C4-2B (cell line): ENCODE measurements around the gene MDM1.
A peak's percentile ranks its signal among the peaks of the same experiment; 100 is the strongest.

Source experiments
- H3K27ac ChIP-seq: fragments of 450-650 bp; 2 replicates; pipeline ENCODE4 v1.5.1; 2017
- ZFX ChIP-seq: fragments of 450-650 bp; IDR thresholded peaks from 2 replicates; pipeline ENCODE4 v1.6.1; 2017
- TF ChIP-seq, protein P1 (sequence below): fragments of 450-650 bp; conservative IDR thresholded peaks from 2 replicates; pipeline ENCODE4 v1.5.1; 2017; ENCODE audit warnings: mild to moderate bottlenecking

MDM1 gene, protein sequence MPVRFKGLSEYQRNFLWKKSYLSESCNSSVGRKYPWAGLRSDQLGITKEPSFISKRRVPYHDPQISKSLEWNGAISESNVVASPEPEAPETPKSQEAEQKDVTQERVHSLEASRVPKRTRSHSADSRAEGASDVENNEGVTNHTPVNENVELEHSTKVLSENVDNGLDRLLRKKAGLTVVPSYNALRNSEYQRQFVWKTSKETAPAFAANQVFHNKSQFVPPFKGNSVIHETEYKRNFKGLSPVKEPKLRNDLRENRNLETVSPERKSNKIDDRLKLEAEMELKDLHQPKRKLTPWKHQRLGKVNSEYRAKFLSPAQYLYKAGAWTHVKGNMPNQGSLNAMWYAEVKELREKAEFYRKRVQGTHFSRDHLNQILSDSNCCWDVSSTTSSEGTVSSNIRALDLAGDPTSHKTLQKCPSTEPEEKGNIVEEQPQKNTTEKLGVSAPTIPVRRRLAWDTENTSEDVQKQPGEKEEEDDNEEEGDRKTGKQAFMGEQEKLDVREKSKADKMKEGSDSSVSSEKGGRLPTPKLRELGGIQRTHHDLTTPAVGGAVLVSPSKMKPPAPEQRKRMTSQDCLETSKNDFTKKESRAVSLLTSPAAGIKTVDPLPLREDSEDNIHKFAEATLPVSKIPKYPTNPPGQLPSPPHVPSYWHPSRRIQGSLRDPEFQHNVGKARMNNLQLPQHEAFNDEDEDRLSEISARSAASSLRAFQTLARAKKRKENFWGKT

DNA sequence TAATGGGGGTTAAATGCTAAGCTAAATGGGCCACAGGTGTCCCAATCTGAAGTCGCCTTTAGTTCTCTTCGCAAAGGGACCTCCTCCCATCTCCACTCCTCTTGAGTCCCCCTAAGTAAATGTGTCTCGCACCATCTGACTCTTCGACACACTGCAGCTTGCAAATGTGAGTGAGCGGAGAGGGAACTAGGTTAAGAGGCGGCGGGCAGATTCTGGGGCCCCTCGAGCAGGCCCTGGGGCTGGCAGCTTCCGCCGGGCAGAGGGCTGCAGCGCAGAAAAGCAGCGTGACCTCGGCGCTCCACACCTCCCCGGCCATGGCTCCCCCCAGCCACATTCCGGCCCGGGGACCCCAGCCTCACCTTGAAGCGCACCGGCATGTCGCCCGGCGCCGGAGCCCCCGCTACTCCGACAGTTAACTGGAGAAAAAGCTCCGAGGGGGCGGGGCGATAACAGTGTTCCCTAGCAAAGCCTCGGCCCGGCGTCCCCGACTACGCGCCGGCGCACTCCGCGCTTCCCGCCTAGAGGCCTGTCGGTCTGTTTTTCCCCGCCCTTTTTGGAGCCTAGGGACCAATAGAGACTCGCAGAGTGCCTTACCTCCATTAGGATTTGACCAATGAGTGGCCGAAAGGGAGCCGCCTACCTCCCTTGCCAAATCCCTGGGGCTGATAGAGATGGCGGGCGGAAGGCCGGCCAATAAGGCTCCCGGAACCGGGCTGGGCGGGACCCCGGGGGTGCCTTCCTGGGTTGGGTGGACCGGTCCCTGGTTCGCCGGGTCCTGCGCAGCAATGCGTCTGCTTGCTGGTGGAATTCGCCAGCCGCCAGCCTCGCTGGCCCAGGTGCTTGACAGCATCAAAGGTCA, at the start of gene MDM1:
Gene MDM1 (minus strand): TSS at position 494 of the 859 bp plus-strand sequence. CDS start 117 bp downstream, at position 377.
- H3K27ac ChIP-seq, result peak within 1 kb of the TSS; percentile 70
- peak; percentile 51 for TF ChIP-seq ZFX
- TF ChIP-seq, protein P1, sequence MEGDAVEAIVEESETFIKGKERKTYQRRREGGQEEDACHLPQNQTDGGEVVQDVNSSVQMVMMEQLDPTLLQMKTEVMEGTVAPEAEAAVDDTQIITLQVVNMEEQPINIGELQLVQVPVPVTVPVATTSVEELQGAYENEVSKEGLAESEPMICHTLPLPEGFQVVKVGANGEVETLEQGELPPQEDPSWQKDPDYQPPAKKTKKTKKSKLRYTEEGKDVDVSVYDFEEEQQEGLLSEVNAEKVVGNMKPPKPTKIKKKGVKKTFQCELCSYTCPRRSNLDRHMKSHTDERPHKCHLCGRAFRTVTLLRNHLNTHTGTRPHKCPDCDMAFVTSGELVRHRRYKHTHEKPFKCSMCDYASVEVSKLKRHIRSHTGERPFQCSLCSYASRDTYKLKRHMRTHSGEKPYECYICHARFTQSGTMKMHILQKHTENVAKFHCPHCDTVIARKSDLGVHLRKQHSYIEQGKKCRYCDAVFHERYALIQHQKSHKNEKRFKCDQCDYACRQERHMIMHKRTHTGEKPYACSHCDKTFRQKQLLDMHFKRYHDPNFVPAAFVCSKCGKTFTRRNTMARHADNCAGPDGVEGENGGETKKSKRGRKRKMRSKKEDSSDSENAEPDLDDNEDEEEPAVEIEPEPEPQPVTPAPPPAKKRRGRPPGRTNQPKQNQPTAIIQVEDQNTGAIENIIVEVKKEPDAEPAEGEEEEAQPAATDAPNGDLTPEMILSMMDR, result no peak

DNA sequence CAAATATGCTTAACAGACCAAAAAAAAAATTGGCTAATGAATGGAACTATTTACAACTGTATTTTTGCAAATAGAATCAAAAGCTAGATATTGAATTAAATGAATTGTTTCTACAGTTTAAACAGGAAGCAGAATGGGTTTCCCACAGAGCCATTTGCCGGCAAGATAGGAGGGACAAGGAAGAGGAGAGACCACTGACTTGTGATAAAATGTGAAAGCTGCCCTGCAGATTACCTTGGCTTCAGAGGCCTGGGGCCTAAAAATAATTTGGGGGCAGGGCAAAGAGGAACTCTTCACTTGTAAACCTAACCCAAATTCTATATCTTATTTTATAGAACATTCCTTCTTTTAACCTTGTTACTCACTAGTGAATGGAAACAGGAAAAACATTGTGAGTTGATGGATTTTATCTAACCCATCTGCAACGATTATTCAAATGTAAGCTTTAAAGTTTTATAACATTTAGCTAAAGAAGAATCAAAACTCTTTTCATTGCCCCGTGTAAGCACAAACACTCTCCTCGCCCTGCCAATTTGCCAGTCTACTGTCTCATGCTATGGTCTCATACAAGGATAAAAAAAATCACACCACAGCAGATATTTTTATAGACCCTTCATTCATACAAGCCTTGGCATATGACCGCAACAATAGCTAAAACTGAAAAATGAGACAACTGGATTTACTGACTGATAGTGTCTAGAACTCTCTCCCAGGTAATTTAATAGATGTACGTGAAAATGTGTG, 49.5 kb upstream of the MDM1 start:
- TF ChIP-seq, protein P1, result no peak
- no peak for TF ChIP-seq ZFX
- no peak overlapping the region for H3K27ac ChIP-seq

DNA sequence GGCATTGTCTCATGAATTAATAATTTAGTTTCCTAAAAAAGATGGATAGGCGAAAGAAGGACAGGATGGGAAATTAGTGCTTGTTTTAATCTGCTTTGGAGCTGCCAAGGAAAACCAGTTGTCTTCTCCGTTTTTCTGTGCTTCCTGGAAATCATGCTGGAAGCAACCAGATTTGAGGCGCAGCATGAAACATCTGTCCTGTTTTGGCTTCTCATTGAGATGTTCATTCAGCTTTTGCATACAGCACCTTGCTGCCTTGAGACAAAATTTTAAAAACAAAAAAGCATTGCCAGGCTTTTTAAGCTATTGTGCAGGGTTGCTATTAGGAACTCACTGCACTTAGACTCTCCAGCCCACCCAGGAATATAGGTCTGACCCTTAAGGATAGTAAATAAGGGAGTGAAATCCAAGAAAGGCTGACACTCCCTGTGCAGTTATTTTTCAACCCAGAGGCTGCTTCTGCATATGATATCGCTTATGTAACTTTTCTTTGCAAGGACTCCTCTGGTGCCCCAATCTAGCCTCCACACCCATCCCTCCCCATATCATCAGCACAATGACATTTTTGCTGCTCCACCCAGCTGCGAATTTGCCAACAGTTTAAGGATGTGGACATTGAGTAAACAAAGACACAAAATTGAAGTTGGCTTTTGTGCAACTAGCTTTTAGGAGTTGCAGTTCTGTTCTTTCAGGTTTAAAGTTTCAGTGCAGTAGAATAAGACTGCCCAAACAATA, 46.9 kb upstream of the MDM1 start:
- H3K27ac ChIP-seq, result no peak overlapping the region
- no peak for TF ChIP-seq ZFX
- TF ChIP-seq, protein P1, result no peak

DNA sequence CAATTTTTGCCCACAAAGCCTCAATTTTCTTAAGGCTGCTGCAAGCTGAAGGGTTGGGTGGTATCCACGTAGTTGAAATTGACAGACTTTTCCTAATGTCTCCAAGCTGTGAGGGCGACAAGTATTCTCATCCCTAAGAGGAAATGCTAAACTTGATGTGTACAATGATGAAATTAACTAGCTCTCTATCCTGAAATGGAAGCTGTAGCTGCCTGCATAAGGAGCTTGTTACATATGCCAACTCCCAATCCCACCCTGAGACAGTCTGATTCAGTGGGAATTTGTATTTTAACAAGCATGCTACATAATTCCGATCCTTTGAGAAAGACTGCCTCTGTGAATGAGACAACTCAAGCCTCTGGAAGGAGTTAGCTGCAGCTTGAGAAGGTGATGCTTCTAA, 45.7 kb upstream of the MDM1 start:
- TF ChIP-seq, protein P1, result no peak
- TF ChIP-seq ZFX, result no peak

DNA sequence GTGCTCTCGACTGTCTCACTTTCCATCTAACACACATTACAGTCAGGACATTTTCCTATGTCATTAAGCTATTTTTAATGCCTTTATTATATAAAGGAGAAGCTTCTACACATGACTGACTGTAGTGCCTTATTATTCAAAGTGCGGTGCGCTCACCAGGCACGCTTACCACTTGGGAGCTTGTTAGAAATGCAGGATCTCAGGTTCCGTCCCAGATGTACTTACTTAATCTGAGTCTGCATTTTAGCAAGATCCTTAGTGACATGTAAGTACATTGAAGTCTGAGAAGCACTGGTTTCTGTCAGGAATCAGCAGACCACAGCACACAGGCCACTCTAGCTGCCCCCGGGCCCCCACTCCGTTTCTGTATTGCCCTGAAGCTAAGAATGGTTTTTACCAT, 44.7 kb upstream of the MDM1 start:
- no peak overlapping the region for H3K27ac ChIP-seq
- TF ChIP-seq, protein P1, result no peak
- no peak for TF ChIP-seq ZFX

More for the DNA sequence above, 45.7 kb upstream of the MDM1 start:
- no peak overlapping the region; the same call in 1 of the 2 replicates for H3K27ac ChIP-seq
